ENCODE data around the gene TBC1D22A. TPM values are rescaled to one million over a fixed set of nuclear protein-coding genes. Genes with fewer than 3 reads are reported as not detected.

The TBC1D22A gene
- total and polyA plus RNA-seq, 10 of the 15 experiments (the other 5 are each of a cell fraction or from before 2014, with no cell fraction given): 0.63 to 44.7 (median 27.4) TPM

DNA sequence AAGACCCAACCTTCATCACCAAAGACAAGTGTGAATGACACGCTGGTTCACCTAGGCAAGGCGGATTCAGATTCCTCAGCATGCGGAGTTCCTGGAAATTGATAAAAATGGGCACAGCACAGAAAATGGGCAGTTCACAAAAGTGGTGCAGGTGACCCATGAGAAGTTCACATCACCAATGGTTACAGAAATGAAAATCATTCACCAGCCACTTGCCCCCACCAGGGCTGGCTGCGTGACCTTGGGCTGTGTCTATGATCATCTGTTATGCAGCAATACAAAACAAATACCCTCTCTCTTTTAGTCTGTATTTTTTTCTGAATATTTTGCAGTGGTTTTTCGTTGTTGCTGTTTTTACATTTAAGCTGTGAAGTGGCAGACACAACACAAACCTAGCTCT, 415.9 kb downstream of the TBC1D22A start:
- TF ChIP-seq SMAD1 (IDR thresholded peaks at IDR 0.05; ENCODE audit: low read depth, partially characterized antibody): no peak
- TF ChIP-seq HDAC6 (IDR thresholded peaks at IDR 0.05; ENCODE audit: unreplicated experiment): no peak
- TF ChIP-seq NBN (IDR thresholded peaks at IDR 0.05): no peak
- TF ChIP-seq EZH2 (IDR thresholded peaks at IDR 0.05; ENCODE audit: borderline replicate concordance, control insufficient read depth, low read depth, low read length): no peak
- TF ChIP-seq MXI1 (IDR thresholded peaks at IDR 0.05; ENCODE audit: low read depth, low read length): no peak
- no peak for TF ChIP-seq ESRRA (IDR thresholded peaks at IDR 0.05; ENCODE audit: low read length)
- TF ChIP-seq RAD51 (IDR thresholded peaks at IDR 0.05): no peak
- ChIA-PET SMC1A (ENCODE audit: uncharacterized antibody, unreplicated experiment) (no interaction called here), CTCF (no interaction called here), POLR2A (no interaction called here), RAD21 (ENCODE audit: unreplicated experiment) (no interaction called here)
- no TSS peak for BruUV-seq (replicated peaks)
- Histone ChIP-seq H4K20me1 (ENCODE audit: control insufficient read depth, insufficient read depth) (no peaks in the 10 kb centered on the region), H3K27me3 (replicated peaks in 1 of 2; ENCODE audit: control insufficient read depth in 2 of 2, insufficient read depth in 2 of 2, low read length in 1 of 2) (no peaks in the 10 kb centered on the region), H3K4me3 (no peak overlapping the region), H3K9ac (ENCODE audit: control insufficient read depth, insufficient read depth, low read length) (no peak overlapping the region), H3K4me2 (ENCODE audit: control insufficient read depth, insufficient read depth) (no peak overlapping the region), H3K79me2 (ENCODE audit: control insufficient read depth, insufficient read depth, low read length) (no peaks in the 10 kb centered on the region), H3K4me1 (ENCODE audit: control insufficient read depth, insufficient read depth, low read length) (no peaks in the 10 kb centered on the region), H3K36me3 (ENCODE audit: control insufficient read depth in 2 of 2, insufficient read depth in 2 of 2, low read length in 1 of 2) (peaks cover 0 to 2% of the 10 kb centered on the region in 2 experiments; a peak in 3 of 4 replicates), H2AFZ (ENCODE audit: control insufficient read depth, low read depth, low read length) (no peak overlapping the region), H3K27ac (ENCODE audit: control insufficient read depth, insufficient read depth) (no peak overlapping the region), H3K9me3 (replicated peaks; ENCODE audit: control insufficient read depth, insufficient read depth, low read length) (no peaks in the 10 kb centered on the region; the same call in 2 of the 3 replicates)
- FAIRE-seq (no peak), ATAC-seq (no peak), DNase-seq (ENCODE audit: low read depth, low spot score) (no peak)
- intact Hi-C loops (cut with micrococcal nuclease; ENCODE audit: unreplicated experiment): no loop called here
- 98% methylated on average over 5 of the region's 5 CpGs for WGBS (ENCODE audit: insufficient coverage, insufficient replicate concordance, low lambda C conversion rate, missing lambda C conversion rate)
- in situ Hi-C loops (cut with MboI): no loop called here

DNA sequence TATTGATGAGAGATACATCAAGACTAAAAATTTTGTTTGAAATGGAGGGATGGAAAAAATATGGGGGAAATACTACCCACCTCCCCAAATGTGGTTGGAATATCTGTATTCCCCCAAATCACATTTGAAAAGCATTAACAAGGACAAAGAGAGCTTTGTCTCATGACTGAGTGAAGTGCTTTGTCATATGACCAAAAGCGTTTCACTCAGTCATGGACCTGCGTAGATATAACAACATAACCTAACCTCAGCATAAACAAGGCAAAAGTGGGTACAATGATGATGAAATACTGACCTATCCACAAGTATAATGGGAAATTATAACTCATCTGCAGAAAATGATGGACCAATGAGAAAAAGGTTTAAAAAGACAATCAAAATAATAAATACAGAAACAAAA, 418.3 kb downstream of the TBC1D22A start:
- RAD21 ChIA-PET (ENCODE audit: unreplicated experiment): no interaction called here
- no TSS peak for BruUV-seq (replicated peaks)
- POLR2A ChIA-PET: no interaction called here
- Histone ChIP-seq H3K27me3 (replicated peaks in 1 of 2; ENCODE audit: control insufficient read depth in 2 of 2, insufficient read depth in 2 of 2, low read length in 1 of 2) (no peaks in the 10 kb centered on the region), H3K36me3 (ENCODE audit: control insufficient read depth in 2 of 2, insufficient read depth in 2 of 2, low read length in 1 of 2) (no peaks in the 10 kb centered on the region; a peak in 1 of 4 replicates), H3K4me3 (no peak overlapping the region), H3K4me1 (ENCODE audit: control insufficient read depth, insufficient read depth, low read length) (no peaks in the 10 kb centered on the region), H3K4me2 (ENCODE audit: control insufficient read depth, insufficient read depth) (no peak overlapping the region), H4K20me1 (ENCODE audit: control insufficient read depth, insufficient read depth) (no peaks in the 10 kb centered on the region), H3K9ac (ENCODE audit: control insufficient read depth, insufficient read depth, low read length) (no peak overlapping the region), H3K27ac (ENCODE audit: control insufficient read depth, insufficient read depth) (no peak overlapping the region), H3K79me2 (ENCODE audit: control insufficient read depth, insufficient read depth, low read length) (no peaks in the 10 kb centered on the region), H2AFZ (ENCODE audit: control insufficient read depth, low read depth, low read length) (no peak overlapping the region), H3K9me3 (replicated peaks; ENCODE audit: control insufficient read depth, insufficient read depth, low read length) (no peaks in the 10 kb centered on the region; the same call in 2 of the 3 replicates)
- intact Hi-C loops (cut with micrococcal nuclease; ENCODE audit: unreplicated experiment): no loop called here
- ATAC-seq (no peak), FAIRE-seq (no peak), DNase-seq (ENCODE audit: low read depth, low spot score) (no peak)
- 94% methylated on average over 2 of the region's 2 CpGs for WGBS (ENCODE audit: insufficient coverage, insufficient replicate concordance, low lambda C conversion rate, missing lambda C conversion rate)
- in situ Hi-C loops (cut with MboI): no loop called here
- SMC1A ChIA-PET (ENCODE audit: uncharacterized antibody, unreplicated experiment): no interaction called here
- TF ChIP-seq RUNX3 (IDR thresholded peaks at IDR 0.05; ENCODE audit: low read length) (no peak), SMAD5 (IDR thresholded peaks at IDR 0.05; ENCODE audit: low read depth) (no peak), RAD21 (IDR thresholded peaks at IDR 0.05; ENCODE audit: insufficient read depth, low read depth, low read length) (no peak)
- CTCF ChIA-PET: no interaction called here

All from GM12878 (cell line).